Measurements from ENCODE around the gene NRIP3. TPM values are rescaled to one million over a fixed set of nuclear protein-coding genes. Genes with fewer than 3 reads are reported as not detected.
A peak's percentile ranks its signal among the peaks of the same experiment; 100 is the strongest.

NRIP3 gene
- polyA plus RNA-seq, 1 donor (not counting 4 experiments of a cell fraction or from before 2014, with no cell fraction given): 1.00 TPM

GRCh38 chr11:9017773-9018172 is 14.0 kb upstream of the NRIP3 start:
- dilution Hi-C loops (cut with MboI; ENCODE audit: extremely low pct_ligation_motif_present, low sequenced_read_pairs): no loop called here
- Histone ChIP-seq H3K79me2 (ENCODE audit: control insufficient read depth, insufficient read depth, low read length) (no peaks in the 10 kb centered on the region), H3K4me3 (ENCODE audit: control insufficient read depth in 2 of 3, extremely low read depth in 1 of 3, insufficient read depth in 2 of 3, low read depth in 1 of 3, low read length in 3 of 3) (no peak overlapping the region), H3K4me2 (ENCODE audit: control insufficient read depth, extremely low read depth, insufficient read depth, low read depth, low read length) (no peak overlapping the region), H3K27ac (ENCODE audit: control insufficient read depth, insufficient read depth, low read length) (no peak overlapping the region), H3K9ac (ENCODE audit: control insufficient read depth, extremely low read depth, insufficient read depth, low read length) (no peak overlapping the region), H2AFZ (ENCODE audit: control insufficient read depth, low read length) (no peak overlapping the region), H3K27me3 (ENCODE audit: control insufficient read depth, extremely low read depth, insufficient read depth, low read length) (no peaks in the 10 kb centered on the region), H3K9me1 (ENCODE audit: control insufficient read depth, extremely low read depth, insufficient read depth, low read length) (no peaks in the 10 kb centered on the region), H3K4me1 (ENCODE audit: control insufficient read depth, extremely low read depth, insufficient read depth, low read length) (no peaks in the 10 kb centered on the region), H3K36me3 (ENCODE audit: control insufficient read depth in 2 of 2, extremely low read depth in 1 of 2, insufficient read depth in 2 of 2, low read length in 2 of 2) (no peaks in the 10 kb centered on the region), H3K9me3 (ENCODE audit: control insufficient read depth, low read depth, low read length) (no peaks in the 10 kb centered on the region), H4K20me1 (ENCODE audit: control insufficient read depth, extremely low read depth, insufficient read depth, low read length) (no peaks in the 10 kb centered on the region)
- no peak for DNase-seq (ENCODE audit: low read depth, low spot score)
- no peak for FAIRE-seq
- TF ChIP-seq EZH2 (IDR thresholded peaks at IDR 0.05; ENCODE audit: low read length) (no peak), CTCF (optimal IDR thresholded peaks at IDR 0.05 in 1 of 3, IDR thresholded peaks at IDR 0.05 in 1 of 3, conservative IDR thresholded peaks at IDR 0.05 in 1 of 3; ENCODE audit: extremely low read depth in 1 of 3, insufficient read depth in 2 of 3, low read length in 3 of 3) (no peak)

GRCh38 chr11:9016916-9017642 is 13.3 kb upstream of the NRIP3 start:
- no peaks in the 10 kb centered on the region for H3K36me3 ChIP-seq (ENCODE audit: control insufficient read depth in 2 of 2, extremely low read depth in 1 of 2, insufficient read depth in 2 of 2, low read length in 2 of 2)
- H3K9ac ChIP-seq (ENCODE audit: control insufficient read depth, extremely low read depth, insufficient read depth, low read length): no peak overlapping the region
- no peaks in the 10 kb centered on the region for H4K20me1 ChIP-seq (ENCODE audit: control insufficient read depth, extremely low read depth, insufficient read depth, low read length)
- H3K27ac ChIP-seq (ENCODE audit: control insufficient read depth, insufficient read depth, low read length): no peak overlapping the region
- H3K4me1 ChIP-seq (ENCODE audit: control insufficient read depth, extremely low read depth, insufficient read depth, low read length): no peaks in the 10 kb centered on the region
- no peaks in the 10 kb centered on the region for H3K9me1 ChIP-seq (ENCODE audit: control insufficient read depth, extremely low read depth, insufficient read depth, low read length)
- H3K79me2 ChIP-seq (ENCODE audit: control insufficient read depth, insufficient read depth, low read length): no peaks in the 10 kb centered on the region
- H3K4me2 ChIP-seq (ENCODE audit: control insufficient read depth, extremely low read depth, insufficient read depth, low read depth, low read length): no peak overlapping the region
- TF ChIP-seq EZH2 (IDR thresholded peaks at IDR 0.05; ENCODE audit: low read length): no peak
- FAIRE-seq (no peak), DNase-seq (ENCODE audit: low read depth, low spot score) (no peak)
- H3K27me3 ChIP-seq (ENCODE audit: control insufficient read depth, extremely low read depth, insufficient read depth, low read length): no peaks in the 10 kb centered on the region
- dilution Hi-C loops (cut with MboI; ENCODE audit: extremely low pct_ligation_motif_present, low sequenced_read_pairs): no loop called here
- no peaks in the 10 kb centered on the region for H3K9me3 ChIP-seq (ENCODE audit: control insufficient read depth, low read depth, low read length)
- no peak overlapping the region for H2AFZ ChIP-seq (ENCODE audit: control insufficient read depth, low read length)
- H3K4me3 ChIP-seq (ENCODE audit: control insufficient read depth in 2 of 3, extremely low read depth in 1 of 3, insufficient read depth in 2 of 3, low read depth in 1 of 3, low read length in 3 of 3): no peak overlapping the region

GRCh38 chr11:9015677-9016076 is 11.9 kb upstream of the NRIP3 start:
- H3K4me3 ChIP-seq (ENCODE audit: control insufficient read depth in 2 of 3, extremely low read depth in 1 of 3, insufficient read depth in 2 of 3, low read depth in 1 of 3, low read length in 3 of 3): no peak overlapping the region
- no peaks in the 10 kb centered on the region for H3K27me3 ChIP-seq (ENCODE audit: control insufficient read depth, extremely low read depth, insufficient read depth, low read length)
- dilution Hi-C loops (cut with MboI; ENCODE audit: extremely low pct_ligation_motif_present, low sequenced_read_pairs): no loop called here
- peak; percentile 87 for FAIRE-seq
- peak; percentile 56 for DNase-seq (ENCODE audit: low read depth, low spot score)
- TF ChIP-seq CTCF (optimal IDR thresholded peaks at IDR 0.05 in 1 of 3, IDR thresholded peaks at IDR 0.05 in 1 of 3, conservative IDR thresholded peaks at IDR 0.05 in 1 of 3; ENCODE audit: extremely low read depth in 1 of 3, insufficient read depth in 2 of 3, low read length in 3 of 3) (peak; percentile 80 to 94 (median 92)), EZH2 (IDR thresholded peaks at IDR 0.05; ENCODE audit: low read length) (no peak)
- H2AFZ ChIP-seq (ENCODE audit: control insufficient read depth, low read length): no peak overlapping the region
- no peak overlapping the region for H3K9ac ChIP-seq (ENCODE audit: control insufficient read depth, extremely low read depth, insufficient read depth, low read length)
- no peaks in the 10 kb centered on the region for H3K36me3 ChIP-seq (ENCODE audit: control insufficient read depth in 2 of 2, extremely low read depth in 1 of 2, insufficient read depth in 2 of 2, low read length in 2 of 2)
- H3K9me1 ChIP-seq (ENCODE audit: control insufficient read depth, extremely low read depth, insufficient read depth, low read length): no peaks in the 10 kb centered on the region
- H4K20me1 ChIP-seq (ENCODE audit: control insufficient read depth, extremely low read depth, insufficient read depth, low read length): no peaks in the 10 kb centered on the region
- H3K27ac ChIP-seq (ENCODE audit: control insufficient read depth, insufficient read depth, low read length): no peak overlapping the region
- no peaks in the 10 kb centered on the region for H3K9me3 ChIP-seq (ENCODE audit: control insufficient read depth, low read depth, low read length)
- H3K4me1 ChIP-seq (ENCODE audit: control insufficient read depth, extremely low read depth, insufficient read depth, low read length): no peaks in the 10 kb centered on the region
- H3K4me2 ChIP-seq (ENCODE audit: control insufficient read depth, extremely low read depth, insufficient read depth, low read depth, low read length): no peak overlapping the region
- H3K79me2 ChIP-seq (ENCODE audit: control insufficient read depth, insufficient read depth, low read length): no peaks in the 10 kb centered on the region
